Naive B cell (primary cell): ENCODE results near the gene ZNF655. TPM values are rescaled to one million over a fixed set of nuclear protein-coding genes. Genes with fewer than 3 reads are reported as not detected.
A peak's percentile ranks its signal among the peaks of the same experiment; 100 is the strongest.
"Not testable (repeated sequence)": the region's sequence is repeated elsewhere in the genome, so short reads cannot be mapped to it uniquely, and the experiment has no call there.

Source experiments
- ATAC-seq, 2 donors: fragments of 150-1000 bp; cut with Tn5 transposase; 2 replicates each; pipeline ENCODE4 v1.10.0; 2021; ENCODE audit warnings: low read depth in 2 of 2, mild to moderate bottlenecking in 2 of 2, moderate library complexity in 2 of 2
- DNase-seq: peaks from one replicate; pipeline ENCODE4 v3.0.0; 2022
- H3K27ac Mint-ChIP-seq, 6 donors: one replicate each; pipeline ENCODE4 v1.8.0; 2020 to 2022; ENCODE audit warnings: mild to moderate bottlenecking in 6 of 6, mixed read lengths in 6 of 6, moderate library complexity in 5 of 6, inconsistent platforms in 2 of 6
- H3K27me3 Mint-ChIP-seq, 3 donors: one replicate each; pipeline ENCODE4 v1.8.0; 2021 to 2022; ENCODE audit warnings: mixed read lengths in 3 of 3, mild to moderate bottlenecking in 1 of 3
- H3K36me3 Mint-ChIP-seq, 2 donors: one replicate each; pipeline ENCODE4 v1.8.0; 2020 to 2022; ENCODE audit warnings: mixed read lengths in 2 of 2, inconsistent platforms in 1 of 2, mild to moderate bottlenecking in 1 of 2
- H3K4me1 Mint-ChIP-seq, 3 donors: one replicate each; pipeline ENCODE4 v1.8.0; 2020 to 2022; ENCODE audit warnings: mixed read lengths in 3 of 3, inconsistent platforms in 1 of 3, mild to moderate bottlenecking in 1 of 3, moderate library complexity in 1 of 3
- H3K4me3 Mint-ChIP-seq, 8 donors: one replicate each; pipeline ENCODE4 v1.8.0; 2020 to 2022; ENCODE audit warnings: mild to moderate bottlenecking in 8 of 8, mixed read lengths in 8 of 8, moderate library complexity in 8 of 8, inconsistent platforms in 2 of 8
- H3K9me3 Mint-ChIP-seq, 7 donors: one replicate each; pipeline ENCODE4 v1.8.0; 2020 to 2022; ENCODE audit warnings: mixed read lengths in 7 of 7, mild to moderate bottlenecking in 5 of 7, inconsistent platforms in 2 of 7, moderate library complexity in 1 of 7
- polyA plus RNA-seq, 6 donors: library from polyadenylated mRNA; unstranded; fragments of 300-500 nt; fragmentation: Illumina TruSeq; gene quantifications; one replicate each; pipeline ENCODE4 v1.2.3, GENCODE V29; 2021; ENCODE audit warnings: low read depth in 6 of 6

The ZNF655 gene
- polyA plus RNA-seq, 6 donors from 2014 or later = 55.4 to 90.0 (median 68.5) TPM

DNA sequence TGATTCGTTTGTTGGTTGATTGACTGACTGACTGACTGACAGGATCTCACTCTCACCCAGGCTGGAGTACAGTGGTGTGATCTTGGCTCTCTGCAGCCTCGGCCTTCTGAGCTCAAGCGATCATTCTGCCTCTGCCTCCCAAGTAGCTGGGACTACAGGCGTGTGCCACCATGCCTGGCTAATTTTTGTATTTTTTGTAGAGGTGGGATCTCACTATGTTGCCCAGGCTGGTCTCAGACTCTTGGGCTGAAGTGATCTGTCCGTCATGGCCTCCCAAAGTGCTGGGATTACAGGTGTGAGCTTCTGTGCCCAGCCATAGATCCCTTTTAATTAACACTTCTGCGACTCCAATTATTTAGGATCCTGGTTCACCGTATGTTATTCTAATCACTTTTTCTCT is 10.3 kb downstream of the ZNF655 start:
- not testable (repeated sequence) for H3K9me3 Mint-ChIP-seq, H3K4me3 Mint-ChIP-seq, ATAC-seq, DNase-seq, H3K27me3 Mint-ChIP-seq
- Mint-ChIP-seq H3K36me3 (peaks cover 17 to 24% of the 10 kb centered on the region in 2 donors), H3K27ac (peak overlapping the region in 1 of 6 donors; percentile 44), H3K4me1 (peaks cover 4 to 12% (median 8%) of the 10 kb centered on the region in 3 donors)

GRCh38 chr7:99571768-99572167 is 13.3 kb downstream of the ZNF655 start:
- H3K27ac Mint-ChIP-seq = peak overlapping the region in 1 of 6 donors; percentile 7
- H3K36me3 Mint-ChIP-seq = peaks cover 12 to 15% of the 10 kb centered on the region in 2 donors

DNA sequence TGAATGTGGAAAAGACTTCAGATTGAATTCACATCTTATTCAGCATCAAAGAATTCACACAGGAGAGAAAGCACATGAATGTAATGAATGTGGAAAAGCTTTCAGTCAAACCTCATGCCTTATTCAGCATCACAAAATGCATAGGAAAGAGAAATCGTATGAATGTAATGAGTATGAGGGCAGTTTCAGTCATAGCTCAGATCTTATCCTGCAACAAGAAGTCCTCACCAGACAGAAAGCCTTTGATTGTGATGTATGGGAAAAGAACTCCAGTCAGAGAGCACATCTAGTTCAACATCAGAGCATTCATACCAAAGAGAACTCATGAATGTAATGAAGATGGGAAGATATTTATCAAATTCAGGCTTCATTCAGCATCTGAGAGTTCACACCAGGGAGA is 14.8 kb downstream of the ZNF655 start:
- H3K4me3 Mint-ChIP-seq = no peak overlapping the region
- no peaks in the 10 kb centered on the region for H3K9me3 Mint-ChIP-seq
- no peak for DNase-seq
- H3K27ac Mint-ChIP-seq = peak overlapping the region in 1 of 6 donors; percentile 66
- no peaks in the 10 kb centered on the region for H3K27me3 Mint-ChIP-seq
- peaks cover 12 to 15% of the 10 kb centered on the region in 2 donors for H3K36me3 Mint-ChIP-seq
- no peak for ATAC-seq
- H3K4me1 Mint-ChIP-seq = peaks cover 3 to 12% (median 7%) of the 10 kb centered on the region in 3 donors

More at GRCh38 chr7:99571768-99572167, 13.3 kb downstream of the ZNF655 start:
- no peak for ATAC-seq
- H3K4me1 Mint-ChIP-seq = peaks cover 0 to 4% (median 0%) of the 10 kb centered on the region in 3 donors
- no peaks in the 10 kb centered on the region for H3K9me3 Mint-ChIP-seq
- H3K27me3 Mint-ChIP-seq = no peaks in the 10 kb centered on the region
- no peak overlapping the region for H3K4me3 Mint-ChIP-seq
- DNase-seq = no peak

GRCh38 chr7:99576251-99576650 is 17.8 kb downstream of the ZNF655 start:
- Mint-ChIP-seq H3K4me3 (no peak overlapping the region), H3K9me3 (no peaks in the 10 kb centered on the region), H3K27ac (no peak overlapping the region), H3K27me3 (no peaks in the 10 kb centered on the region), H3K4me1 (peaks cover 18 to 30% (median 24%) of the 10 kb centered on the region in 3 donors), H3K36me3 (peaks cover 12% of the 10 kb centered on the region in 2 donors)
- ATAC-seq = no peak
- no peak for DNase-seq

- H3K9me3 Mint-ChIP-seq = no peaks in the 10 kb centered on the region
Observed at GRCh38 chr7:99579281-99579955, 21.0 kb downstream of the ZNF655 start.

DNA sequence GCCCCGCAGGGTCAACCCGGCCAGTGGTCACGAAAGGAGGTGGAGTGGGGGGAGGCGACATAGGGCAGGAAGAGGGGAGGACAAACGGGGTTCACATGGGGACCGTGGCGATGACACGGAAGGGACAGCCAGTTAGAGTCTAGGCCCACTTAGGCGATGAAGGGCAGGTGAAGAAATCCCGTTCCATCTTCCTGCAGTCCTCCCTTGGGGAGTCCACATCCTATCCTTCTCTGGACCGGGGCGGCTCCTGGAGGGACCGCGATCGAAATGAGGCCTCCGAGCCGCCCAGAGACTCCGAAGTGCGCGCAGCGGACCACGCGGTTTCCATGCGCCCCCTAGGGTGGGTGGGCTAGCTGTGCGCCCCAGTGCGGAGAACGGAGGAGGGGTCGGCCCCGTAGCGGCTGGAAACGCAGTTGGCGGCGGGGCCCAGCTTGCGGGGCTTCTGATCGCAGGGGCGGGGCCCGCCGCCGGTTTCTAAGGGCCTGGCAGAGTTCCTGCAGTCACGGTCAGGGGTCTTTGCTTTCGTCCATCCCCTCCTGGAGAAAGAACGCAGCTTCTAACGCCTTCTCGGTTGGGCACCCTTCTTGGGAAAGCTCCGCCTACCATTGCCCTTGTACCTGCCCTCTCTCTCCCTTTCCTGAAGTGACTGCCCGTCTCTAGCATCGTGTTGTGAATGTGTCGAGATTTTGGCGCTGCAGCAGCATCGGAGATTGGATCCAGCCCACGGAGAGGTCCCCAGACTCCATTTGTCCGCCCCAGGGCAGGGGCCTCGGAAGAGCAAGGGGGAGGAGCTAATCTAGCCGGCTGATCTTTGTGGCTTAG is 21.7 kb downstream of the ZNF655 start:
- Mint-ChIP-seq H3K27me3 (peaks cover 0 to 16% (median 12%) of the 10 kb centered on the region in 3 donors), H3K27ac (peak overlapping the region; percentile 65 to 94 (median 82)), H3K4me1 (peaks cover 18 to 27% (median 24%) of the 10 kb centered on the region in 3 donors), H3K4me3 (peak overlapping the region; percentile 86 to 96 (median 92)), H3K36me3 (no peaks in the 10 kb centered on the region), H3K9me3 (no peaks in the 10 kb centered on the region)
- DNase-seq = peak; percentile 49
- ATAC-seq = peak; percentile 85 to 88

More at GRCh38 chr7:99579281-99579955, 21.0 kb downstream of the ZNF655 start:
- Mint-ChIP-seq H3K4me1 (peaks cover 18 to 27% (median 24%) of the 10 kb centered on the region in 3 donors), H3K27me3 (peaks cover 0 to 9% (median 8%) of the 10 kb centered on the region in 3 donors), H3K36me3 (no peaks in the 10 kb centered on the region), H3K27ac (peak overlapping the region in 3 of 6 donors; percentile 28 to 60 (median 51)), H3K4me3 (peak overlapping the region; percentile 86 to 96 (median 92))
- ATAC-seq = no peak
- DNase-seq = no peak

DNA sequence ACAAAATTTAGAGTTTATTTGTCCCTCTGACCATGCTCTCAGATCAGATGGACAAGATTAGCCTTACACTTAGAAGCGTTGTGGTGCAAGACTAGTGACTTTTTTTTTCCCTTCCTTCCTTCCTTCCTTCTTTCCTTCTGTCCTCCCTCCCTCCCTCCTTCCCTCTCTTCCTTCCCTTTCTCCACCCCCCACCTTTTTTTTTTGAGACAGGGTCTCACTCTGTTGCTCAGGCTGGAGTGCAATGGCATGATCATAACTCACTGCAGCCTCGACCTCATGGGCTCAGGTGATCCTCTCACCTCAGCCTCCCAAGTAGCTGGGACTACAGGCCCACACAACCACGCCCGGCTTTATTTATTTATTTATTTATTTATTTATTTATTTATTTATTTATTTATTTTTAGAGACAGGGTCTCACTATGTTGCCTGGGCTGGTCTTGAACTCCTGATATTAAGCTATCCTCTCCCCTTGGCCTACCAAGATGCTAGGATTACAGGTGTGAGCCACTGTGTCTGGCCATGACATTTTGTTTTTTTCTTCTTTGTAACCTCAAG is 22.4 kb downstream of the ZNF655 start:
- H3K27me3 Mint-ChIP-seq = peaks cover 0 to 22% (median 17%) of the 10 kb centered on the region in 3 donors
- not testable (repeated sequence) for H3K36me3 Mint-ChIP-seq, ATAC-seq, H3K9me3 Mint-ChIP-seq, DNase-seq
- H3K27ac Mint-ChIP-seq = peak overlapping the region in 5 of 6 donors; percentile 65 to 94 (median 88)
- H3K4me3 Mint-ChIP-seq = peak overlapping the region; percentile 86 to 96 (median 92)
- peaks cover 18 to 27% (median 24%) of the 10 kb centered on the region in 3 donors for H3K4me1 Mint-ChIP-seq

DNA sequence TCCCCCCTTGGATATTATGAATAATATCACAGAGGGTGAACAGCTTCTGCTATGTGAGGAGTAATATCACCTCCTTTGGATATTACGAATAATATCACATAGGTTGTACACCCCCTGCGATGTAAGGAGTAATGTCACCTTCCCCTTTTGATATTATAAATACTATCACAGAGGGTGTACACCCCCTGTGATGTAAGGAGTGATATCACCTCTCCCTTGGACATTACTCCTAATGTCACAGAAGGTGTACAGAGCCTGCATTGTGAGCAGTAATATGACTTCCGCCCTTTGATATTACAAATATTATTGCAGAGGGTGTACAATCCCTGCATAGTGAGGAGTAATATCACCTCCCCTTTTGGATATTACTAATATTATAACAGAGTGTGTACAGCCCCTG is 30.4 kb downstream of the ZNF655 start:
- DNase-seq = no peak
- peaks cover 4 to 48% (median 32%) of the 10 kb centered on the region in 3 donors for H3K27me3 Mint-ChIP-seq
- no peak overlapping the region for H3K27ac Mint-ChIP-seq
- no peaks in the 10 kb centered on the region for H3K9me3 Mint-ChIP-seq
- H3K4me3 Mint-ChIP-seq = no peak overlapping the region
- no peaks in the 10 kb centered on the region for H3K4me1 Mint-ChIP-seq
- no peak for ATAC-seq
- no peaks in the 10 kb centered on the region for H3K36me3 Mint-ChIP-seq

DNA sequence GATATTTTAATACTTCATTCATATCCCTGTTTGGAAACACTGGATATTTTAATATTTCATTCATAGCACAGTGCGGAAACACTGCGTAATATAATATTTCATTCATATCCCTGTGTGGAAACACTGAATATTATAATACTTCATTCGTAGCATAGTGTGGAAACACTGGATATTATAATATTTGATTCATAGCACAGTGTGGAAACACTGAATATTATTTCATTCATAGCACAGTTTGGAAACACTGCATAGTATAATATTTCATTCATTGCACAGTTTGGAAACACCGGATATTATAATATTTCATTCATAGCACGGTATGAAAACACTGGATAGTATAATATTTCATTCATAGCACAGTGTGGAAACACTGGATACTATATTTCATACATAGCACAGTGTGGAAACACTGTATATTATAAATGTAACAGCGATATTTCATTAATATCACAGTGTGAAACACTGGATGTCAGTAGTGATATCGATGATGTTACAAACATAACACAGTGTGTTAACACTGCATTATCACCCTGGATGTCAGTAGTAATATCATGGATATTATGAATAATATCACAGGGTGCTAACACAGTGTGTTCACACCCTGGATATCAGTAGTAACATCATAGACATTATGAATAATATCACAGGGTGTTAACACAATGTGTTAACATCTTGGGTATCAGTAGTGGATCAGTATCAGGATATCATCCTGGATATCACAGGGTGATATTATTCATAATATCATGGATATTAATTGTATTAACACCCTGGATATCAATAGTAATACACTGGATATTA is 36.7 kb downstream of the ZNF655 start:
- H3K9me3 Mint-ChIP-seq = no peaks in the 10 kb centered on the region
- H3K4me1 Mint-ChIP-seq = no peaks in the 10 kb centered on the region
- no peak for DNase-seq
- H3K27me3 Mint-ChIP-seq = no peaks in the 10 kb centered on the region
- ATAC-seq = no peak
- H3K36me3 Mint-ChIP-seq = no peaks in the 10 kb centered on the region
- H3K27ac Mint-ChIP-seq = no peak overlapping the region
- H3K4me3 Mint-ChIP-seq = no peak overlapping the region

GRCh38 chr7:99596408-99596955 is 38.0 kb downstream of the ZNF655 start:
- no peaks in the 10 kb centered on the region for H3K9me3 Mint-ChIP-seq
- ATAC-seq (no peak), DNase-seq (no peak)
- H3K36me3 Mint-ChIP-seq = no peaks in the 10 kb centered on the region
- no peak overlapping the region for H3K27ac Mint-ChIP-seq
- no peak overlapping the region for H3K4me3 Mint-ChIP-seq
- no peaks in the 10 kb centered on the region for H3K27me3 Mint-ChIP-seq
- H3K4me1 Mint-ChIP-seq = no peaks in the 10 kb centered on the region

GRCh38 chr7:99597762-99598501 is 39.5 kb downstream of the ZNF655 start, which contains the start of gene TMEM225B:
Gene TMEM225B, plus strand, starts transcription at chr7:99598267. Its CDS starts 6,122 bp downstream, at chr7:99604389.
- Mint-ChIP-seq H3K27ac (no peak within 1 kb of the TSS), H3K4me1 (no peaks in the 10 kb centered on the region), H3K36me3 (no peaks in the 10 kb centered on the region), H3K27me3 (no peaks in the 10 kb centered on the region), H3K9me3 (no peaks in the 10 kb centered on the region), H3K4me3 (no peak within 1 kb of the TSS)
- ATAC-seq (no peak), DNase-seq (no peak)

DNA sequence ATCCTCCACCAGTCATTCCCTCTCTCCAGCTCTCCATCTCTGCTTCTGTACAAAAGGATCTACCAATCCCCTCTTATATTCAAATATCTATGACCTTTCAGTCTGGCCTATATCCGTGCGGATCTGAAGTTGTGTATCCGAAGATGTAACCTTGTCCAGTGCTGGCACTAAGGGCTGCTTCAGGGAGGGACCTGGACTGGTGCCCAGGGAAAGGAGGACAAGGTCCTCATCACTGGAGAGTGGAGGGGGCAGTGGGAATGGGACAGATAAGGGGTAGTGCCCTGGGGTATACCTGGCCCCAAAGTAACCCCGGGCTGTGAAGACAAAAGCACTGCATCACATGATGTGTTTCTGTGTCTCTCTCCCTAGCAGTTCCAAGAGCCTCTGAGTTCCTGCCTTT is 41.4 kb downstream of the ZNF655 start:
- Mint-ChIP-seq H3K27me3 (no peaks in the 10 kb centered on the region), H3K4me3 (no peak overlapping the region), H3K9me3 (no peaks in the 10 kb centered on the region), H3K4me1 (no peaks in the 10 kb centered on the region), H3K36me3 (no peaks in the 10 kb centered on the region), H3K27ac (peak overlapping the region in 1 of 6 donors; percentile 68)
- DNase-seq = no peak
- ATAC-seq = no peak
